22Rv1 (cell line): ENCODE results near the gene DCAF10.
"Not testable (repeated sequence)": the region's sequence is repeated elsewhere in the genome, so short reads cannot be mapped to it uniquely, and the experiment has no call there.

Experiments
- H3K27ac ChIP-seq: fragments of 450-650 bp; 2 replicates; pipeline ENCODE4 v1.5.1; 2017
- ZFX ChIP-seq: fragments of 450-650 bp; IDR thresholded peaks from 2 replicates; pipeline ENCODE4 v1.6.1; 2017; ENCODE audit warnings: antibody characterized with exemption, borderline replicate concordance
- TF ChIP-seq, protein P1 (sequence below): fragments of 450-650 bp; IDR thresholded peaks from 2 replicates; pipeline ENCODE4 v1.5.1; 2017; ENCODE audit warnings: mild to moderate bottlenecking

Gene DCAF10

DNA sequence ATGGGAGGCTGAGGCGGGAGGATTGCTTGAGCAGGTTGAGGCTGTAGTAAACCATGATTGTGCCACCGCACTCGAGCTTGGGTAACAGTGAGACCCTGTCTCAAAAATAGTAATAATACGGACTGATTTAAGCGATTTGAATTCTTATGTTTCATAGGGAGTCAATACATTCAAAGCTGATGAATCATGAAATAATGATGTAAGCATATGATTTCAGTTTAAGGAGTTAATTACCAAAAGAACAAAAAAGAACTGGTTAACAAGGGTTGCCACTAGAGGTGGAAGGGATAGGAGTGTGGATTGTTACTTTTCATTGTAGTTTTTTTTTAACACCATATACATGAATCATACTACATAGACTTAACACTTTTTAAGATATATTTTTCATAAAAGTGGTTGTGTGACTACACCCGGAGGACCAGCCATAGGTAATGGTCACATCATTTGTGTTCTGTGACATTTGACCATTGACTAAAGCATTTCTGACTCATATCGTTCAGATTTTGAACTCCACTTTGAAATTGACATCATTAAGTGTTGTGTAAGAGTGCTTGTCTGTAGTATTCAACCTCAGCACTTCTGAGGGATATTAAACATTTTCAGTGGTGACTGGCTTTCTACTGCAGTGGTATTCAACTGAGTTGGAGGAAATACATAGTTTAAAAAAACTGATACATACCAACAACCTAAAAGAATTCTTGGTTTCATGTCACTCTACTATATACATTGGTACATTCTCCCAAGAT is 40.0 kb upstream of the DCAF10 start:
- TF ChIP-seq ZFX: no peak
- TF ChIP-seq, protein P1, sequence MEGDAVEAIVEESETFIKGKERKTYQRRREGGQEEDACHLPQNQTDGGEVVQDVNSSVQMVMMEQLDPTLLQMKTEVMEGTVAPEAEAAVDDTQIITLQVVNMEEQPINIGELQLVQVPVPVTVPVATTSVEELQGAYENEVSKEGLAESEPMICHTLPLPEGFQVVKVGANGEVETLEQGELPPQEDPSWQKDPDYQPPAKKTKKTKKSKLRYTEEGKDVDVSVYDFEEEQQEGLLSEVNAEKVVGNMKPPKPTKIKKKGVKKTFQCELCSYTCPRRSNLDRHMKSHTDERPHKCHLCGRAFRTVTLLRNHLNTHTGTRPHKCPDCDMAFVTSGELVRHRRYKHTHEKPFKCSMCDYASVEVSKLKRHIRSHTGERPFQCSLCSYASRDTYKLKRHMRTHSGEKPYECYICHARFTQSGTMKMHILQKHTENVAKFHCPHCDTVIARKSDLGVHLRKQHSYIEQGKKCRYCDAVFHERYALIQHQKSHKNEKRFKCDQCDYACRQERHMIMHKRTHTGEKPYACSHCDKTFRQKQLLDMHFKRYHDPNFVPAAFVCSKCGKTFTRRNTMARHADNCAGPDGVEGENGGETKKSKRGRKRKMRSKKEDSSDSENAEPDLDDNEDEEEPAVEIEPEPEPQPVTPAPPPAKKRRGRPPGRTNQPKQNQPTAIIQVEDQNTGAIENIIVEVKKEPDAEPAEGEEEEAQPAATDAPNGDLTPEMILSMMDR: no peak
- no peak overlapping the region for H3K27ac ChIP-seq

DNA sequence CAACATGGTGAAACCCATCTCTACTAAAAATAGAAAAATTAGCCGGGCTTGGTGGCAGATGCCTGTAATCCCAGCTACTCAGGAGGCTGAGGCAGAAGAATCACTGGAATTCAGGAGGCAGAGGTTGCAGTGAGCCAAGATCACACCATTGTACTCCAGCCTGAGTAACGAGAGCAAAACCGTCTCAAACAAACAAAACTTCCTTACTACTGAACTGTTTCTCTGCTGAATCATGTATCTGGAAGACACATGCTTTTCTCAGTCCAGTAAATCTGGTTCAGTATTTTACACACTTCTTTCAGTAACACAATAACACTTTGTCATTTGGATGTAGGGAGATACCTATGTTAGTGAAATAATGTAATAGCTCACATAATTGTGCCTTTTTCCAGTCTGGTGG is 39.1 kb upstream of the DCAF10 start:
- no peak overlapping the region for H3K27ac ChIP-seq
- TF ChIP-seq, protein P1: no peak
- TF ChIP-seq ZFX: no peak

DNA sequence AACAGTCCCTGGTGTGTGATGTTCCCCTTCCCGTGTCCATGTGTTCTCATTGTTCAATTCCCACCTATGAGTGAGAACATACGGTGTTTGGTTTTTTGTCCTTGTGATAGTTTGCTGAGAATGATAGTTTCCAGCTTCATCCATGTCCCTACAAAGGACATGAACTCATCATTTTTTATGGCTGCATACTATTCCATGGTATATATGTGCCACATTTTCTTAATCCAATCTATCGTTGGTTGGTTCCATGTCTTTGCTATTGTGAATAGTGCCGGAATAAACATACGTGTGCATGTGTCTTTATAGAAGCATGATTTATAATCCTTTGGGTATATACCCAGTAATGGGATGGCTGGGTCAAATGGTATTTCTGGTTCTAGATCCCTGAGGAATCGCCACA is 35.3 kb upstream of the DCAF10 start:
- H3K27ac ChIP-seq: not testable (repeated sequence)

- TF ChIP-seq ZFX: no peak
- TF ChIP-seq, protein P1: no peak
- no peak overlapping the region for H3K27ac ChIP-seq
Observed at GRCh38 chr9:37769306-37769705, 31.3 kb upstream of the DCAF10 start.

DNA sequence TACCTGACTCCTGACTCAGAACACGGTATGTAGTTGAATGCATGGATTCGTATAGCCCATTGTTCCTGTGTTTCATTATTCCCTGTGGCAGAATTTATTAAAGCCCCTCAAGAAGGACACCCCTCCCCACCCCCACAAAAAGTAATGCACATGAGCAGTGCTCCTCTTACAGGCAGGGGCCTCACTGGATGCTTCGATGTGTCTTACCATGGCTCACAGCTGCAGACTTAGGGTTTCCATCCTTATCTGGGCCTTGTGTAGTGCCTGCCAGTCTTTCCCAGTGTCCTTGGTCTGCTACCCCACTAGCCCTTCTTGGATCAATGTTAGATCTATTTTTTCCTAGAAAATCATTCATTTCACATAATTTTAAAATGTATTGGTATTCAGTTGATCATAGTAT is 30.6 kb upstream of the DCAF10 start:
- TF ChIP-seq, protein P1: no peak
- no peak for TF ChIP-seq ZFX
- no peak overlapping the region for H3K27ac ChIP-seq

DNA sequence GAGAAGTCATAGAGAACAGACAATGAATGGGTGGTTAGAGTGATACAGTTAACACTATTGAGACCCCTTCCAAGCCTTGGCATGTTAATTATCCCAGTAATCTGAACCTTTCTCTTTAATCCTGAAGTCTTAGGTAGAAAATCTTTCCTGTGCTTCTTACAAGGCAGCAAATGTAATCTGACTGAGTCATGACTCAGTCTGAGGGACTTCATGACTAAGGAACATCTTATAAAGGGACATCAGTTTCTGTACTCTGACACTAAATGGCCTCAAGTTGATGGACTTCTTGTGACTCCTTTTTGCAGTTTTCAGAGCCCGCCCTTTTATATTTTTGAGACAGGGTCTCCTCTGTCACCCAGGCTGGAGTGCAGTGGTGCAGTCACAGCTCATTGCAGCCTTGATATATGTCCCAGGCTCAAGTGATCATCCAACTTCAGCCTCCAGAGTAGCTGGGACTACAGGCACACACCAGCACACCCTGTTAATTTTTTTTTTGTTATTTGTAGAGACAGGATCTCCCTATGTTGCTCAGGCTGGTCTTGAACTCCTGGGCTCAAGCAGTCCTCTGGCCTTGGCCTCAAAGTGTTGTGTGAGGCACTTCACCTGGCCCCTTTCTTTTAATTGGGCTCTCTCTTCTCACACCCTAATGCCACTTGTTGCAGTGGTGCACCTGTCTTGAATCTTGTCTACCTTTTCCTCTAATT is 25.2 kb upstream of the DCAF10 start:
- TF ChIP-seq ZFX: no peak
- TF ChIP-seq, protein P1: no peak
- no peak overlapping the region for H3K27ac ChIP-seq

DNA sequence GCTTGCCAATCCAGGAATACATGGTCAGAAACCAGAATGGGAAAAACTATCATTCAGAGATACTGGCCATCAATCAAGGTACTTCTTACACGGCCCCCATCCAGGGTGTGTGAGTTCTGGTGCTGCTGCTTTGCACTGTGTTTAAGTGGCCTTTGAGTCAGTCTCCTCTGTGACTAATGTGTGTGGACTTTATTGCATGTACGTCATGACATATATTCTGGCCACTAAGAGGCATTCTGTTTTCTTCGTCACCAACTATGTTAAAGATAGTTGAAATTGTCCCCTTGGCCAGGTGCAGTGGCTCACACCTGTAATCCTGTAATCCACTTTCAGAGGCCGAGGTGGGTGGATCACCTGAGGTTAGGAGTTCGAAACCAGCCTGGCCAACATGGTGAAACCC is 24.3 kb upstream of the DCAF10 start:
- no peak overlapping the region for H3K27ac ChIP-seq
- TF ChIP-seq, protein P1: no peak
- no peak for TF ChIP-seq ZFX
